OCI-LY7 (cell line): ENCODE measurements around the gene CPLX4. TPM values are rescaled to one million over a fixed set of nuclear protein-coding genes. Genes with fewer than 3 reads are reported as not detected.

ENCODE experiments used
- BruUV-seq: library from RNA; stranded (reverse); fragments of 400-500 nt; replicated peaks from 2 replicates; lab custom pipeline; 2021; lab: Mats Ljungman, UMichigan
- CTCF ChIA-PET: fragments of 300-600 bp; sonication (Branson Sonifier 250); formaldehyde crosslinking; loops from one replicate; lab custom pipeline; 2022; ENCODE audit warnings: antibody characterized with exemption; ENCODE audit not compliant: unreplicated experiment; lab: Charles Lee
- POLR2A ChIA-PET: fragments of 300-600 bp; sonication (Branson Sonifier 250); formaldehyde crosslinking; loops from one replicate; lab custom pipeline; 2022; ENCODE audit warnings: antibody characterized with exemption; lab: Charles Lee
- DNase-seq: peaks from one replicate; pipeline ENCODE4 v3.0.0-alpha.2; 2015; ENCODE audit warnings: low spot score
- H2AFZ ChIP-seq: fragments of 200-600 bp; sonication (generic), shearing (Covaris generic); 2 replicates; pipeline ENCODE4 v1.6.1; 2014; ENCODE audit warnings: mild to moderate bottlenecking, antibody characterized with exemption, low read length, moderate library complexity
- H3K27ac ChIP-seq: fragments of 200-600 bp; sonication (generic); 2 replicates; pipeline ENCODE4 v1.5.1; 2014; ENCODE audit warnings: mixed run types, low read depth, mild to moderate bottlenecking, moderate library complexity, low read length, inconsistent platforms; ENCODE audit not compliant: poor library complexity, severe bottlenecking
- H3K36me3 ChIP-seq: fragments of 200-600 bp; sonication (generic); 2 replicates; pipeline ENCODE4 v1.6.1; 2014; ENCODE audit warnings: mild to moderate bottlenecking, antibody characterized with exemption, low read length, moderate library complexity, mixed read lengths; ENCODE audit not compliant: insufficient read depth
- H3K4me1 ChIP-seq: fragments of 200-600 bp; sonication (generic); 2 replicates; pipeline ENCODE4 v1.5.1; 2014; ENCODE audit warnings: mild to moderate bottlenecking, low read length; ENCODE audit not compliant: insufficient read depth, poor library complexity, severe bottlenecking
- H3K4me2 ChIP-seq: fragments of 200-600 bp; sonication (generic); 2 replicates; pipeline ENCODE4 v1.6.1; 2014; ENCODE audit warnings: mild to moderate bottlenecking, low read length
- H3K4me3 ChIP-seq: fragments of 200-600 bp; sonication (generic); 2 replicates; pipeline ENCODE4 v1.5.1; 2014; ENCODE audit warnings: mild to moderate bottlenecking, low read depth, low read length; ENCODE audit not compliant: poor library complexity, severe bottlenecking
- H3K79me2 ChIP-seq: fragments of 200-600 bp; sonication (generic); 2 replicates; pipeline ENCODE4 v1.6.1; 2016; ENCODE audit warnings: low read depth, mild to moderate bottlenecking, low read length, moderate library complexity, mixed read lengths; ENCODE audit not compliant: insufficient read depth
- H3K9me2 ChIP-seq: fragments of 200-600 bp; sonication (generic); 2 replicates; pipeline ENCODE4 v1.6.1; 2016; ENCODE audit warnings: mild to moderate bottlenecking, low read length, mixed read lengths; ENCODE audit not compliant: insufficient read depth
- H3K9me3 ChIP-seq: fragments of 200-600 bp; sonication (generic); 2 replicates; pipeline ENCODE4 v1.6.1; 2014; ENCODE audit warnings: mild to moderate bottlenecking, mixed run types, low read length, mixed read lengths
- H4K20me1 ChIP-seq: fragments of 200-600 bp; sonication (generic); 2 replicates; pipeline ENCODE4 v1.6.1; 2014; ENCODE audit warnings: mild to moderate bottlenecking, antibody characterized with exemption, low read length, moderate library complexity, mixed read lengths; ENCODE audit not compliant: insufficient read depth
- EZH2phosphoT487 ChIP-seq: fragments of 200-600 bp; sonication (generic); IDR thresholded peaks from 2 replicates; pipeline ENCODE4 v1.6.1; 2018; ENCODE audit warnings: low read depth, borderline replicate concordance, mild to moderate bottlenecking, mixed run types, antibody characterized with exemption, low read length, moderate library complexity, mixed read lengths
- intact Hi-C: fragments of 100-400 bp; cut with micrococcal nuclease; formaldehyde crosslinking; loops from one replicate; pipeline ENCODE4 v1.10.0; 2022; ENCODE audit not compliant: unreplicated experiment
- total RNA-seq, 2 experiments: library from RNA; depleted of rRNA in 1 of 2; stranded (reverse); fragments of >200 nt in 1 of 2; shearing (Covaris generic) in 1 of 2; gene quantifications; 2 replicates each; pipeline ENCODE4 v1.2.3, GENCODE V29; 2014 to 2022
- TF ChIP-seq, protein P1 (sequence below): fragments of 200-600 bp; sonication (generic); conservative IDR thresholded peaks from 2 replicates; pipeline ENCODE4 v1.5.1; 2014; ENCODE audit warnings: mild to moderate bottlenecking, antibody characterized with exemption, low read length, moderate library complexity, mixed read lengths

The CPLX4 gene
- total RNA-seq, 2 experiments from 2014 or later: not detected

DNA sequence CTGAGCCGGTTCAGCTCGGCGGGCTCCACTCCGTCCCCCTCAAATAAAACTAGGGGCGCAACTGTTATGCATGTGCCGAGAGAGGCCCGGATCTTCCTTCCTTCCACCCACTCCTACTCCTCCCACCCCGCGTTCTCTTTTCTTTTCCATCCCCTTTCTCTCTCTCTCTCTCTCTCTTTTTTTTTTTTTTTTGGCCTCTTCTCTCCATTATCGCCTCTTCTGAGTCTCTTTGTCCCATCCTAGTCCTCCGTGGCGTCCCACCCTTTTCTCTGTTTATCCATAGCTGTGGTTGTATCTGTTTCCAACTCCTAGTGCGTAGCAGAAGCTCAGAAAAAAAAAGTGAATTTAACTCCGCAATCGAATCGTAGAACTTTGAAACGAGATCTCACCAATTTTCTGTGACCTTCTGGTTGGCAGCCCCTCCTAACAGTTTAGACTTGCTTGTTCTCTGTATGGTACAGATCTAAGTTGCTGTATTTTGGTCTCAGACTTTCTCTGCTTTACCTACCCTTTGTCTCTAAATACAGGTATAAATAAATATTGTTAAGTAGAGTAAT is 48.8 kb downstream of the CPLX4 start:
- POLR2A ChIA-PET: no interaction called here
- CTCF ChIA-PET: no interaction called here
- H3K79me2 ChIP-seq: no peaks in the 10 kb centered on the region
- H3K4me1 ChIP-seq: no peaks in the 10 kb centered on the region
- no peak for DNase-seq
- intact Hi-C loops: no loop called here
- H3K9me3 ChIP-seq: no peaks in the 10 kb centered on the region
- no peak for TF ChIP-seq EZH2phosphoT487
- BruUV-seq: no TSS peak
- no peak overlapping the region for H3K4me2 ChIP-seq
- H3K9me2 ChIP-seq: no peaks in the 10 kb centered on the region
- no peak overlapping the region for H3K27ac ChIP-seq
- no peaks in the 10 kb centered on the region for H4K20me1 ChIP-seq
- H2AFZ ChIP-seq: no peak overlapping the region
- H3K4me3 ChIP-seq: no peak overlapping the region
- no peaks in the 10 kb centered on the region for H3K36me3 ChIP-seq

DNA sequence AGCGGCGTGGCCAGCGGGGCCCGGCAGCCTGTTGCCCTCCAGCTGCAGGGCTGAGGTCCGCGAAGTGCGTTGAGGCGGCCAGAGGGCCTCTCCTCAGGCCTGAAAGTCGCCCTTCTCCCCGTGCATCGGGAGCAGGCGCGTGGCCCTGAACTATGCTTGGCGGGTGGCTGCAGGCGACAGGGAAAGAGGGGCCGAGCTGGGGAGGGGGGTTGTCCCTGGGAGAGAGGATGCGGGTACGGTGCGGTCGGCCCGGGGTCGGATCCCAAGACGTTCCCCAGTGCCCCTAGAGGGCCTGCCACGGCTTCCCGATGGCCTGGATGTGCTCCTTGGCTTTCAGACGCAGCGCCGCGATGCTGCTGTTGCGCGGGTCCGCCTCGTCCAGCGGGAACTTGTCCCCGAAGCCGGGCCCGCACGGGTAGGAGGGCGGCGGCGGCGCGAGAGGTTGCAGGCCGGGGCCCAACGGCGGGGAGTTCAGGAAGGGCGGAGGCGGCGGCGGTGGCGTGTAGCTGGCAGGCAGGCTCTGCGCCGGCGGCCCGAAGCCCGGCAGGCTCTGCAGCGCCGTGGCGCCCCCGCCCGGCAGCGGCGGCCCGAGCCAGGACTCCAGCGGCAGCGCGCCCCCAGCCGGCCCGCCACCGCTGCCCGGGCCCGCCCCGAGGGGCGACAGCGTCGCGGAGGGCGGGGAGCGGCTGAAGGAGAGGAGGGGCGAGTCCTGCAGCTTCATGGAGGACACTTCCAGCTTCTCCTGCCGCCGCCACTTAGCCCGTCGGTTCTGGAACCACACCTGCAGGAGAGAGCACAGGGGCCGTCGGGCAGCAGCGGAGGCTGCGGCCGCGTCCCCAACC is 49.5 kb downstream of the CPLX4 start:
- no peaks in the 10 kb centered on the region for H3K9me2 ChIP-seq
- no peak overlapping the region for H3K4me2 ChIP-seq
- no peak overlapping the region for H3K27ac ChIP-seq
- POLR2A ChIA-PET: no interaction called here
- TF ChIP-seq, protein P1, sequence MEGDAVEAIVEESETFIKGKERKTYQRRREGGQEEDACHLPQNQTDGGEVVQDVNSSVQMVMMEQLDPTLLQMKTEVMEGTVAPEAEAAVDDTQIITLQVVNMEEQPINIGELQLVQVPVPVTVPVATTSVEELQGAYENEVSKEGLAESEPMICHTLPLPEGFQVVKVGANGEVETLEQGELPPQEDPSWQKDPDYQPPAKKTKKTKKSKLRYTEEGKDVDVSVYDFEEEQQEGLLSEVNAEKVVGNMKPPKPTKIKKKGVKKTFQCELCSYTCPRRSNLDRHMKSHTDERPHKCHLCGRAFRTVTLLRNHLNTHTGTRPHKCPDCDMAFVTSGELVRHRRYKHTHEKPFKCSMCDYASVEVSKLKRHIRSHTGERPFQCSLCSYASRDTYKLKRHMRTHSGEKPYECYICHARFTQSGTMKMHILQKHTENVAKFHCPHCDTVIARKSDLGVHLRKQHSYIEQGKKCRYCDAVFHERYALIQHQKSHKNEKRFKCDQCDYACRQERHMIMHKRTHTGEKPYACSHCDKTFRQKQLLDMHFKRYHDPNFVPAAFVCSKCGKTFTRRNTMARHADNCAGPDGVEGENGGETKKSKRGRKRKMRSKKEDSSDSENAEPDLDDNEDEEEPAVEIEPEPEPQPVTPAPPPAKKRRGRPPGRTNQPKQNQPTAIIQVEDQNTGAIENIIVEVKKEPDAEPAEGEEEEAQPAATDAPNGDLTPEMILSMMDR: no peak
- no peak for TF ChIP-seq EZH2phosphoT487
- no peak overlapping the region for H2AFZ ChIP-seq
- no peaks in the 10 kb centered on the region for H3K36me3 ChIP-seq
- H3K9me3 ChIP-seq: no peaks in the 10 kb centered on the region
- intact Hi-C loops: no loop called here
- no peaks in the 10 kb centered on the region for H4K20me1 ChIP-seq
- H3K4me3 ChIP-seq: no peak overlapping the region
- CTCF ChIA-PET: no interaction called here
- no TSS peak for BruUV-seq
- no peak for DNase-seq
- no peaks in the 10 kb centered on the region for H3K79me2 ChIP-seq
- H3K4me1 ChIP-seq: no peaks in the 10 kb centered on the region

DNA sequence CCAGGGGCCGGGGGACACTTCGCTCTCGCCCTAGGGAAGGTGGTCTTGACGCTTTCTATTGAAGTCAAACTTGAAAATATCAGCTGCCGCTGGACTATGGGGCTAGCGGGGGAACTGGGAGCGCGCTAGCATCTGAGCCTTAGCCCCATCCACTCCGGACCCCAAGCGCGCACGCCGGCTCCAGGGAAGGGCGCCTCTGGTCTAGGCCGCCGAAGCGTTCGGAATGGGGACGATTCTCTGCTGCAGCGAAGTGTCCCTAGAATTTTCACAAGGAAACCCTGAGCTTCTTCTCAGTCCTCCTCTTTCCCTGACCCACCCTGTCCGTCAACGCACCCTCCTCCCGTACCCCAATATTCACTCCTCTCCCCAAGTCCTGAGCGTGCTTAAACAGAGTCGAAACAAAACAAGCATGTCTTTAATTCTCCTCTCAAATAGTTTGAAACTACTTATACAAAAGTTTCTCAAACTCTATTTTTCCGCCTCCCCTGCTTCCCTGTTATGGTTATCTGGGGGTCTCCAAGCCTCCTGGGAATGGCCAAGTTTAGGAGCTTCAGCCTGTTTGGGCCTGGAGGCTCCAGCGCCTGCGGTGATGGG is 50.2 kb downstream of the CPLX4 start:
- no peak for TF ChIP-seq EZH2phosphoT487
- TF ChIP-seq, protein P1: no peak
- CTCF ChIA-PET: no interaction called here
- intact Hi-C loops: no loop called here
- no peaks in the 10 kb centered on the region for H3K9me2 ChIP-seq
- no peak overlapping the region for H3K4me3 ChIP-seq
- H3K79me2 ChIP-seq: no peaks in the 10 kb centered on the region
- H3K4me2 ChIP-seq: no peak overlapping the region
- H3K4me1 ChIP-seq: no peaks in the 10 kb centered on the region
- H4K20me1 ChIP-seq: no peaks in the 10 kb centered on the region
- H2AFZ ChIP-seq: no peak overlapping the region
- no peak for DNase-seq
- no peaks in the 10 kb centered on the region for H3K9me3 ChIP-seq
- H3K27ac ChIP-seq: no peak overlapping the region
- POLR2A ChIA-PET: no interaction called here
- H3K36me3 ChIP-seq: no peaks in the 10 kb centered on the region
- no TSS peak for BruUV-seq
